Astrocyte (in vitro differentiated cells and primary cell): ENCODE results near the gene CINP. TPM values are rescaled to one million over a fixed set of nuclear protein-coding genes. Genes with fewer than 3 reads are reported as not detected.
A peak's percentile ranks its signal among the peaks of the same experiment; 100 is the strongest.

ENCODE experiments used
- DNase-seq: peaks from one replicate; pipeline ENCODE4 v3.0.0-alpha.2; 2010; ENCODE audit warnings: low read depth
- FAIRE-seq: peaks from 2 replicates; lab custom pipeline; 2011; peaks lifted over from hg19 to GRCh38; lab: Jason Lieb, UNC
- H2AFZ ChIP-seq: 2 replicates; pipeline ENCODE4 v1.6.0; 2012; ENCODE audit warnings: low read depth, low read length, inconsistent platforms
- H3K27ac ChIP-seq: 2 replicates; pipeline ENCODE4 v1.5.1; 2011; ENCODE audit warnings: low read depth, low read length, inconsistent platforms
- H3K27me3 ChIP-seq: 2 replicates; pipeline ENCODE4 v1.6.0; 2011; ENCODE audit warnings: low read length, inconsistent platforms; ENCODE audit not compliant: insufficient read depth
- H3K36me3 ChIP-seq: 2 replicates; pipeline ENCODE4 v1.5.1; 2011; ENCODE audit warnings: low read length, inconsistent platforms; ENCODE audit not compliant: insufficient read depth
- H3K4me1 ChIP-seq: 2 replicates; pipeline ENCODE4 v1.5.1; 2011; ENCODE audit warnings: low read length, inconsistent platforms; ENCODE audit not compliant: insufficient read depth
- H3K4me2 ChIP-seq: 2 replicates; pipeline ENCODE4 v1.6.0; 2012; ENCODE audit warnings: low read length, inconsistent platforms
- H3K4me3 ChIP-seq: 2 replicates; pipeline ENCODE4 v1.5.1; 2011; ENCODE audit warnings: low read depth, mild to moderate bottlenecking, low read length, inconsistent platforms; ENCODE audit not compliant: insufficient read depth
- H3K79me2 ChIP-seq: 2 replicates; pipeline ENCODE4 v1.6.0; 2012; ENCODE audit warnings: mild to moderate bottlenecking, low read length, inconsistent platforms; ENCODE audit not compliant: insufficient read depth
- H3K9ac ChIP-seq: 2 replicates; pipeline ENCODE4 v1.6.0; 2012; ENCODE audit warnings: mild to moderate bottlenecking, low read length, inconsistent platforms
- H3K9me3 ChIP-seq: 2 replicates; pipeline ENCODE4 v1.5.1; 2012; ENCODE audit warnings: low read depth, mild to moderate bottlenecking, low read length, inconsistent platforms; ENCODE audit not compliant: insufficient read depth
- H4K20me1 ChIP-seq: 2 replicates; pipeline ENCODE4 v1.6.0; 2012; ENCODE audit warnings: low read length, inconsistent platforms; ENCODE audit not compliant: insufficient read depth
- H3K27ac Mint-ChIP-seq: one replicate; pipeline ENCODE4 v1.8.0; 2021; ENCODE audit warnings: mild to moderate bottlenecking, mixed read lengths; ENCODE audit not compliant: unreplicated experiment
- H3K27me3 Mint-ChIP-seq: one replicate; pipeline ENCODE4 v1.8.0; 2021; ENCODE audit warnings: low read depth, mixed read lengths; ENCODE audit not compliant: unreplicated experiment
- H3K36me3 Mint-ChIP-seq: one replicate; pipeline ENCODE4 v1.8.0; 2021; ENCODE audit warnings: low read depth, mixed read lengths; ENCODE audit not compliant: unreplicated experiment
- H3K4me1 Mint-ChIP-seq: one replicate; pipeline ENCODE4 v1.8.0; 2021; ENCODE audit warnings: low read depth, mixed read lengths; ENCODE audit not compliant: unreplicated experiment
- H3K4me3 Mint-ChIP-seq: one replicate; pipeline ENCODE4 v1.8.0; 2021; ENCODE audit warnings: mild to moderate bottlenecking, moderate library complexity, mixed read lengths; ENCODE audit not compliant: unreplicated experiment
- H3K9me3 Mint-ChIP-seq: one replicate; pipeline ENCODE4 v1.8.0; 2021; ENCODE audit warnings: mild to moderate bottlenecking, mixed read lengths; ENCODE audit not compliant: unreplicated experiment
- EZH2 ChIP-seq: IDR thresholded peaks from 2 replicates; pipeline ENCODE4 v1.6.1; 2012; ENCODE audit warnings: mild to moderate bottlenecking, low read length, inconsistent platforms; ENCODE audit not compliant: insufficient read depth
- total RNA-seq: library from RNA; stranded (reverse); gene quantifications from 2 replicates; pipeline ENCODE4 v1.2.1, GENCODE V29; 2021
- TF ChIP-seq, protein P1 (sequence below): IDR thresholded peaks from 2 replicates; pipeline ENCODE4 v1.5.1; 2011; ENCODE audit warnings: low read depth, mild to moderate bottlenecking, inconsistent platforms, low read length, moderate library complexity; ENCODE audit not compliant: insufficient read depth

Gene CINP
- total RNA-seq, 1 donor from 2014 or later: 34.9 TPM

GRCh38 chr14:102320033-102320660 is 42.5 kb downstream of the CINP start:
- Histone ChIP-seq H3K4me2 (peak overlapping the region; percentile 93), H3K4me1 (peaks cover 34% of the 10 kb centered on the region), H3K9me3 (no peaks in the 10 kb centered on the region), H2AFZ (peak overlapping the region; percentile 95), H3K36me3 (no peaks in the 10 kb centered on the region), H3K27ac (peak overlapping the region; percentile 94), H3K27me3 (no peaks in the 10 kb centered on the region), H3K79me2 (peaks cover 16% of the 10 kb centered on the region), H3K9ac (peak overlapping the region; percentile 91), H3K4me3 (peak overlapping the region; percentile 79), H4K20me1 (no peaks in the 10 kb centered on the region)
- FAIRE-seq: no peak
- Mint-ChIP-seq H3K27ac (peak overlapping the region; percentile 84), H3K36me3 (peaks cover 2% of the 10 kb centered on the region), H3K4me3 (peak overlapping the region; percentile 92), H3K4me1 (peaks cover 9% of the 10 kb centered on the region), H3K9me3 (no peaks in the 10 kb centered on the region), H3K27me3 (no peaks in the 10 kb centered on the region)
- DNase-seq: peak; percentile 52
- no peak for TF ChIP-seq EZH2
- TF ChIP-seq, protein P1, sequence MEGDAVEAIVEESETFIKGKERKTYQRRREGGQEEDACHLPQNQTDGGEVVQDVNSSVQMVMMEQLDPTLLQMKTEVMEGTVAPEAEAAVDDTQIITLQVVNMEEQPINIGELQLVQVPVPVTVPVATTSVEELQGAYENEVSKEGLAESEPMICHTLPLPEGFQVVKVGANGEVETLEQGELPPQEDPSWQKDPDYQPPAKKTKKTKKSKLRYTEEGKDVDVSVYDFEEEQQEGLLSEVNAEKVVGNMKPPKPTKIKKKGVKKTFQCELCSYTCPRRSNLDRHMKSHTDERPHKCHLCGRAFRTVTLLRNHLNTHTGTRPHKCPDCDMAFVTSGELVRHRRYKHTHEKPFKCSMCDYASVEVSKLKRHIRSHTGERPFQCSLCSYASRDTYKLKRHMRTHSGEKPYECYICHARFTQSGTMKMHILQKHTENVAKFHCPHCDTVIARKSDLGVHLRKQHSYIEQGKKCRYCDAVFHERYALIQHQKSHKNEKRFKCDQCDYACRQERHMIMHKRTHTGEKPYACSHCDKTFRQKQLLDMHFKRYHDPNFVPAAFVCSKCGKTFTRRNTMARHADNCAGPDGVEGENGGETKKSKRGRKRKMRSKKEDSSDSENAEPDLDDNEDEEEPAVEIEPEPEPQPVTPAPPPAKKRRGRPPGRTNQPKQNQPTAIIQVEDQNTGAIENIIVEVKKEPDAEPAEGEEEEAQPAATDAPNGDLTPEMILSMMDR: no peak

GRCh38 chr14:102319351-102320032 is 43.2 kb downstream of the CINP start, which contains the start of gene ZNF839:
Gene ZNF839 (plus strand): TSS chr14:102319746. CDS start chr14:102319766, 20 bp downstream.
- peaks cover 5% of the 10 kb centered on the region for H3K27me3 Mint-ChIP-seq
- peak within 1 kb of the TSS; percentile 92 for H3K4me3 Mint-ChIP-seq
- H3K4me1 ChIP-seq: peaks cover 40% of the 10 kb centered on the region
- H3K27ac ChIP-seq: peak within 1 kb of the TSS; percentile 94
- H3K27me3 ChIP-seq: no peaks in the 10 kb centered on the region
- FAIRE-seq (no peak), DNase-seq (peak; percentile 73)
- peak within 1 kb of the TSS; percentile 95 for H2AFZ ChIP-seq
- peak within 1 kb of the TSS; percentile 98 for H3K27ac Mint-ChIP-seq
- H3K4me2 ChIP-seq: peak within 1 kb of the TSS; percentile 93
- no peak for TF ChIP-seq EZH2
- TF ChIP-seq, protein P1: no peak
- H3K79me2 ChIP-seq: peaks cover 16% of the 10 kb centered on the region
- peak within 1 kb of the TSS; percentile 79 for H3K4me3 ChIP-seq
- no peaks in the 10 kb centered on the region for H4K20me1 ChIP-seq
- H3K4me1 Mint-ChIP-seq: peaks cover 9% of the 10 kb centered on the region
- no peaks in the 10 kb centered on the region for H3K9me3 Mint-ChIP-seq
- peak within 1 kb of the TSS; percentile 91 for H3K9ac ChIP-seq
- no peaks in the 10 kb centered on the region for H3K36me3 ChIP-seq
- peaks cover 2% of the 10 kb centered on the region for H3K36me3 Mint-ChIP-seq
- no peaks in the 10 kb centered on the region for H3K9me3 ChIP-seq
